Measurements from ENCODE around the gene PDGFC.

Gene PDGFC

GRCh38 chr4:156998500-156999174, 27.0 kb upstream of the PDGFC start:
- TF ChIP-seq CTCF (IDR thresholded peaks at IDR 0.05; ENCODE audit: low read depth, low read length, missing control alignments): no peak
- DNase-seq (ENCODE audit: extremely low read depth, low read depth): no peak

DNA sequence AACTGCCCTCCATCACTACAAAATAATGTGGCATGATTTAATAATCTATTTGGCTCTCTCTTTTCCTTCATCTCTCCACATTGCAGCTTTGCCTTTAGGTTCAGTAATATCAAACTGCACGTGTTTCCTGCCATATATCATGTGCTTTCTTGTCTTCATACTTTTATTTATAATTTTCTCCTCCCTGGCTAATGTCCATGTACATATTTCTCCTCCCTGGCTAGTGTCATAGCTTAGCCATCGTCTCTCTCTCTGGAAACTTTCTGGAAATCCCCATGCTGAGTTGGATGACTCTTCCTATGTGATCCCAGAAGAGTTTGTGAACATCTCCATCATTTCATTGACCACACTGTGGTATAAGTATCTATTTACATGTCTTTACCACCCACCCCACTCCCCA, 21.3 kb upstream of the PDGFC start:
- DNase-seq (ENCODE audit: extremely low read depth, low read depth): no peak
- no peak overlapping the region for H3K4me3 ChIP-seq (replicated peaks; ENCODE audit: low read depth, low read length)
- TF ChIP-seq CTCF (IDR thresholded peaks at IDR 0.05; ENCODE audit: low read depth, low read length, missing control alignments): no peak

More at GRCh38 chr4:156998500-156999174, 27.0 kb upstream of the PDGFC start:
- H3K4me3 ChIP-seq (replicated peaks; ENCODE audit: low read depth, low read length): no peak overlapping the region

GRCh38 chr4:156991161-156991560, 19.6 kb upstream of the PDGFC start:
- no peak for DNase-seq (ENCODE audit: extremely low read depth, low read depth)

DNA sequence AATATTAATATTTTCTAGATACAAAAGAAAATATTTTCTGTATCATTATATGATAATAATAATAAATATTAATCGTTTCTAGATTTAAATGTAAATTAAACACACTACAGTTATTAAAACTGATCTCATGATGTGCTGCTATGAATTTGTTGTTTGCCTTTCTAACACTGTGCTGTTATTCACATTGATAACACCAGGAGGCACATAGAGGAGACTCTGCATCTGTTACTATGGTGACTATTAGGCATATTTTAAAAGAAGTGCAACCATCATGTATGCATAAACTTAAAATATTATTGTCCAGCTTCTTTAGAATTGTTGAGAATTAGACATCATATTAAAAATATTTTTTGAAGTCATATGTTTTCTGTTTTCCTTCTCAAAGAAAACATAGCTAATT, 11.8 kb upstream of the PDGFC start:
- peak; percentile 38 for TF ChIP-seq CTCF (IDR thresholded peaks at IDR 0.05; ENCODE audit: low read depth, low read length, missing control alignments)
- H3K4me3 ChIP-seq (replicated peaks; ENCODE audit: low read depth, low read length): no peak overlapping the region
- DNase-seq (ENCODE audit: extremely low read depth, low read depth): no peak

More at GRCh38 chr4:156991161-156991560, 19.6 kb upstream of the PDGFC start:
- no peak overlapping the region for H3K4me3 ChIP-seq (replicated peaks; ENCODE audit: low read depth, low read length)
- no peak for TF ChIP-seq CTCF (IDR thresholded peaks at IDR 0.05; ENCODE audit: low read depth, low read length, missing control alignments)

GRCh38 chr4:156981262-156981769, 9.7 kb upstream of the PDGFC start:
- DNase-seq (ENCODE audit: extremely low read depth, low read depth): no peak
- no peak for TF ChIP-seq CTCF (IDR thresholded peaks at IDR 0.05; ENCODE audit: low read depth, low read length, missing control alignments)
- H3K4me3 ChIP-seq (replicated peaks; ENCODE audit: low read depth, low read length): no peak overlapping the region

GRCh38 chr4:156977435-156978160, 6.0 kb upstream of the PDGFC start:
- peak; percentile 89 for DNase-seq (ENCODE audit: extremely low read depth, low read depth)
- TF ChIP-seq CTCF (IDR thresholded peaks at IDR 0.05; ENCODE audit: low read depth, low read length, missing control alignments): no peak
- H3K4me3 ChIP-seq (replicated peaks; ENCODE audit: low read depth, low read length): no peak overlapping the region

Data from HFF-Myc (cell line).